A172 (cell line): ENCODE measurements around the gene SYNDIG1. TPM values are rescaled to one million over a fixed set of nuclear protein-coding genes. Genes with fewer than 3 reads are reported as not detected.

Source experiments
- DNase-seq: peaks from one replicate; pipeline ENCODE4 v3.0.0-alpha.2; 2015; ENCODE audit warnings: low spot score
- total RNA-seq: library from RNA; depleted of rRNA; stranded (reverse); fragments of >200 nt; shearing (Covaris generic); gene quantifications from 2 replicates; pipeline ENCODE4 v1.2.3, GENCODE V29; 2014; rRNA removed

SYNDIG1 gene
- total RNA-seq = 4.9 and 5.2 TPM in 2 replicates

GRCh38 chr20:24469116-24469893 lies at the start of gene SYNDIG1:
Gene SYNDIG1, plus strand, starts transcription at chr20:24469629. Its CDS starts 73,469 bp downstream, at chr20:24543098.
- DNase-seq = peak; percentile 16

- no peak for DNase-seq
Measured at GRCh38 chr20:24419786-24420185, 49.6 kb upstream of the SYNDIG1 start.

- DNase-seq = no peak
Measured at GRCh38 chr20:24420567-24420966, 48.9 kb upstream of the SYNDIG1 start.

GRCh38 chr20:24421071-24421470 lies 48.4 kb upstream of the SYNDIG1 start:
- DNase-seq = no peak

- DNase-seq = no peak
Measured at GRCh38 chr20:24422091-24422760, 47.2 kb upstream of the SYNDIG1 start.

GRCh38 chr20:24423390-24424313 lies 45.8 kb upstream of the SYNDIG1 start:
- no peak for DNase-seq

- DNase-seq = no peak
Measured at GRCh38 chr20:24425523-24426135, 43.8 kb upstream of the SYNDIG1 start.

- no peak for DNase-seq
Measured at GRCh38 chr20:24431279-24432045, 38.0 kb upstream of the SYNDIG1 start.

GRCh38 chr20:24432046-24432442 lies 37.4 kb upstream of the SYNDIG1 start:
- DNase-seq = no peak

GRCh38 chr20:24436160-24436559 lies 33.3 kb upstream of the SYNDIG1 start:
- no peak for DNase-seq

- DNase-seq = no peak
Measured at GRCh38 chr20:24437196-24438082, 32.0 kb upstream of the SYNDIG1 start.

GRCh38 chr20:24438331-24438730 lies 31.1 kb upstream of the SYNDIG1 start:
- no peak for DNase-seq

- DNase-seq = no peak
Measured at GRCh38 chr20:24439737-24440387, 29.6 kb upstream of the SYNDIG1 start.

- DNase-seq = no peak
Measured at GRCh38 chr20:24441661-24442060, 27.8 kb upstream of the SYNDIG1 start.

GRCh38 chr20:24442909-24443308 lies 26.5 kb upstream of the SYNDIG1 start:
- no peak for DNase-seq

- DNase-seq = no peak
Measured at GRCh38 chr20:24443436-24443835, 26.0 kb upstream of the SYNDIG1 start.

GRCh38 chr20:24444526-24445190 lies 24.8 kb upstream of the SYNDIG1 start:
- DNase-seq = no peak

- no peak for DNase-seq
Measured at GRCh38 chr20:24445510-24446170, 23.8 kb upstream of the SYNDIG1 start.
